WTC11 (cell line): ENCODE measurements around the gene ADORA2B.
A peak's percentile ranks its signal among the peaks of the same experiment; 100 is the strongest.

Experiments used
- CBFB ChIP-seq: sonication (generic); formaldehyde crosslinking; IDR thresholded peaks from 2 replicates; pipeline ENCODE4 v1.8.1; 2022; ENCODE audit warnings: mild to moderate bottlenecking, low read depth, missing genetic modification reagents
- FOXK1 ChIP-seq: sonication (generic); formaldehyde crosslinking; IDR thresholded peaks from 2 replicates; pipeline ENCODE4 v1.8.0; 2022; ENCODE audit warnings: mild to moderate bottlenecking, moderate library complexity, missing genetic modification reagents
- IRF2 ChIP-seq: sonication (generic); formaldehyde crosslinking; IDR thresholded peaks from 2 replicates; pipeline ENCODE4 v1.8.0; 2022; ENCODE audit warnings: low read depth, missing genetic modification reagents, borderline replicate concordance
- JAZF1 ChIP-seq: fragments of 250-450 bp; sonication (Bioruptor Pico); IDR thresholded peaks from 2 replicates; pipeline ENCODE4 v1.9.0; 2021; ENCODE audit warnings: moderate library complexity, mild to moderate bottlenecking, inconsistent platforms
- MYBL2 ChIP-seq: sonication (generic); formaldehyde crosslinking; IDR thresholded peaks from 2 replicates; pipeline ENCODE4 v1.8.1; 2023; ENCODE audit warnings: mild to moderate bottlenecking, moderate library complexity, missing genetic modification reagents
- NFE2L1 ChIP-seq: sonication (generic); formaldehyde crosslinking; IDR thresholded peaks from 2 replicates; pipeline ENCODE4 v1.8.1; 2023; ENCODE audit warnings: missing genetic modification reagents
- NFYB ChIP-seq: sonication (generic); formaldehyde crosslinking; conservative IDR thresholded peaks from 2 replicates; pipeline ENCODE4 v1.8.0; 2022; ENCODE audit warnings: low read depth, missing genetic modification reagents
- NR1H2 ChIP-seq: sonication (generic); formaldehyde crosslinking; IDR thresholded peaks from 2 replicates; pipeline ENCODE4 v1.9.0; 2021; ENCODE audit warnings: mild to moderate bottlenecking, moderate library complexity, missing genetic modification reagents
- SP1 ChIP-seq: sonication (generic); formaldehyde crosslinking; conservative IDR thresholded peaks from 2 replicates; pipeline ENCODE4 v1.8.1; 2022; ENCODE audit warnings: missing genetic modification reagents
- ZNF671 ChIP-seq: fragments of 250-450 bp; sonication (Bioruptor Pico); IDR thresholded peaks from 2 replicates; pipeline ENCODE4 v1.8.0; 2021; ENCODE audit warnings: mild to moderate bottlenecking
- TF ChIP-seq, protein P1 (sequence below): fragments of 200-600 bp; IDR thresholded peaks from 2 replicates; pipeline ENCODE4 v1.8.0; 2022; ENCODE audit warnings: antibody characterized with exemption
- TF ChIP-seq, protein P2 (sequence below): sonication (generic); formaldehyde crosslinking; IDR thresholded peaks from 2 replicates; pipeline ENCODE4 v1.8.0; 2022; ENCODE audit warnings: mild to moderate bottlenecking, missing genetic modification reagents

DNA sequence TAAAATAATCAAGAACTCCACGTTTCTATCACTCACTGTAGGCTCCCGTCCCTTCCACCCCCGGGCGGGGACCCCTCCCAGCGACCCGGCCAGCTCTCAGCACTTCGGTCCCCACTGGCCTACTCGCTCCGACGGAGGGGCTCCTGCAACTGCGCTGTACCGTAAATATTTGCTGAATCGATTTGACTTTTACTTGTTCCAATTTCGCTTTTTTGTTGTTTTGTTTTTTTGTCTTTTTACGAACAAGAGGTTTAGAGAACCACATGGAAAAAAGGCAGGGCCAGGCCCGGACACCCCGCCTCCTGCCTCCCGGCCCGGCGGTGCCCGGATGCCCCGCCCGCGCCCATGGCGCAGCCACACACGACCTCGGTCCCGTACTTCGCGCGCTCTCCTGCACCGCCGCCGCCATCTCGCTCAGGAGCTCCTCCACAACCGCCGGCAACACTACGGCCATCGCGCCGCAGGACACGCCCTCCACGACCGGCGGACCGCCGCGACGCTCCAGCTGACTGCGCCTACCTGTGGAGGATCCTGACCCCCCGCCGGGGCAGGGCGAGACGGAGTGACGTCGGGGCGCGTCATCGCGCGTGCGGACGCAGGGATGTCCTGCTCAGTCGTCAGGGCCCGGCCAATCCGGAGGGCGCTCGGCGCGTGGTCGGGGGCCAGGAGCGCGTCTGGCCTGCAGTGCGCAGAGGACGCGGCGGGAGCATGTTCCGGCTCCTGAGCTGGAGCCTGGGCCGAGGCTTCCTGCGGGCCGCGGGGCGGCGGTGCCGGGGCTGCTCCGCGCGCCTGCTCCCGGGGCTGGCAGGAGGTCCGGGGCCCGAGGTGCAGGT lies 54.4 kb downstream of the ADORA2B start, which contains the start of the genes TTC19 and ZSWIM7:
- TF ChIP-seq NFE2L1 (CRISPR knock-in tag) = peak; percentile 72
- TF ChIP-seq, protein P1, sequence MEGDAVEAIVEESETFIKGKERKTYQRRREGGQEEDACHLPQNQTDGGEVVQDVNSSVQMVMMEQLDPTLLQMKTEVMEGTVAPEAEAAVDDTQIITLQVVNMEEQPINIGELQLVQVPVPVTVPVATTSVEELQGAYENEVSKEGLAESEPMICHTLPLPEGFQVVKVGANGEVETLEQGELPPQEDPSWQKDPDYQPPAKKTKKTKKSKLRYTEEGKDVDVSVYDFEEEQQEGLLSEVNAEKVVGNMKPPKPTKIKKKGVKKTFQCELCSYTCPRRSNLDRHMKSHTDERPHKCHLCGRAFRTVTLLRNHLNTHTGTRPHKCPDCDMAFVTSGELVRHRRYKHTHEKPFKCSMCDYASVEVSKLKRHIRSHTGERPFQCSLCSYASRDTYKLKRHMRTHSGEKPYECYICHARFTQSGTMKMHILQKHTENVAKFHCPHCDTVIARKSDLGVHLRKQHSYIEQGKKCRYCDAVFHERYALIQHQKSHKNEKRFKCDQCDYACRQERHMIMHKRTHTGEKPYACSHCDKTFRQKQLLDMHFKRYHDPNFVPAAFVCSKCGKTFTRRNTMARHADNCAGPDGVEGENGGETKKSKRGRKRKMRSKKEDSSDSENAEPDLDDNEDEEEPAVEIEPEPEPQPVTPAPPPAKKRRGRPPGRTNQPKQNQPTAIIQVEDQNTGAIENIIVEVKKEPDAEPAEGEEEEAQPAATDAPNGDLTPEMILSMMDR = no peak
- TF ChIP-seq NFYB (CRISPR knock-in tag) = peak; percentile 69
- TF ChIP-seq CBFB (CRISPR knock-in tag) = peak; percentile 87
- no peak for TF ChIP-seq IRF2 (CRISPR knock-in tag)
- peak; percentile 98 for TF ChIP-seq FOXK1 (CRISPR knock-in tag)
- TF ChIP-seq, protein P2, sequence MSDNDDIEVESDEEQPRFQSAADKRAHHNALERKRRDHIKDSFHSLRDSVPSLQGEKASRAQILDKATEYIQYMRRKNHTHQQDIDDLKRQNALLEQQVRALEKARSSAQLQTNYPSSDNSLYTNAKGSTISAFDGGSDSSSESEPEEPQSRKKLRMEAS (CRISPR knock-in tag) = peak; percentile 96
- peak; percentile 94; the same call in 1 of the 2 replicates for TF ChIP-seq MYBL2 (CRISPR knock-in tag)
- TF ChIP-seq JAZF1 (CRISPR knock-in tag) = no peak
- TF ChIP-seq ZNF671 (CRISPR knock-in tag) = no peak
- peak; percentile 96 for TF ChIP-seq SP1 (CRISPR knock-in tag)
- no peak for TF ChIP-seq NR1H2
